Cardiac fibroblast (primary cell): ENCODE measurements around the gene RAB3B.
A peak's percentile ranks its signal among the peaks of the same experiment; 100 is the strongest.
"Not testable (repeated sequence)": the region's sequence is repeated elsewhere in the genome, so short reads cannot be mapped to it uniquely, and the experiment has no call there.

Source experiments
- DNase-seq, 2 donors: peaks; one replicate each; pipeline versions ENCODE4 v3.0.0 to v3.0.0-alpha.2; 2010; ENCODE audit warnings: low read depth in 2 of 2
- H3K4me3 ChIP-seq, 2 donors: replicated peaks in 1 of 2; 1 replicate in 1 of 2; 2 replicates in 1 of 2; pipeline ENCODE4 v1.5.1; 2011; ENCODE audit warnings: low read depth in 2 of 2, low read length in 2 of 2, mild to moderate bottlenecking in 2 of 2, moderate library complexity in 1 of 2
- TF ChIP-seq, protein P1 (sequence below): IDR thresholded peaks from one replicate; pipeline ENCODE4 v1.5.1; 2011; ENCODE audit warnings: low read depth, mild to moderate bottlenecking, low read length, inconsistent platforms

RAB3B gene

DNA sequence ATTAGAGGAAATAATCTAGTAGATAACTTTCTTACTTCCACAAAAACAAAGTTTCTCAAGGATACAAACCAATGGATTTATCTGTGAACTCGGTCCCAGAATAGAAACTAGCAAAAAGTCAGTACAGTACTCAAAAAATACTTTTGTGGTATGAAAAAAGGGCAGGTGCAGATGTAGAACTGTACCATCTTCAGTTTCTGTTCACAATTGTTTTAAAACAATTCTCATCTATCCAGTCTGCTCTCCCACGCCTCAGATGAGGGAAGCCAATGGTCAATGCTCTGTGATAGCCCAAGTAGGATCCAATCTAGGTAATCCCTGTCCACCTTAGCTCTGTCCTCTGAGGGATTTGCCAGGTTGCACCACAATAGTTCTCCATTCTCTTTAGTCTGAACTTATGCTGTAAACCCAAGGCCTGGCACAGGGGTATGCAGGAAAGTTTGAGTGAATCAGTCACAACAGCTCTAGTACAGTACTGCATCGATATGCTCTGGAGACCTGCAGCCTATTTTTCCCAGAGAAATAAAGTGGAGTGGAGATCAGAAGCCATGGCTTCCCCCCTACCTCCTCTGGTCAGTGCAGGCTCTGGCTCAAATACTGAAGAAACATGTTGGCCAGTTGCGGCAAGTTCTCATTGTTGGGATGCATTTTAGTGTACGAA is 41.8 kb upstream of the RAB3B start:
- DNase-seq, result no peak
- H3K4me3 ChIP-seq, result peak overlapping the region; percentile 67 to 95
- TF ChIP-seq, protein P1, sequence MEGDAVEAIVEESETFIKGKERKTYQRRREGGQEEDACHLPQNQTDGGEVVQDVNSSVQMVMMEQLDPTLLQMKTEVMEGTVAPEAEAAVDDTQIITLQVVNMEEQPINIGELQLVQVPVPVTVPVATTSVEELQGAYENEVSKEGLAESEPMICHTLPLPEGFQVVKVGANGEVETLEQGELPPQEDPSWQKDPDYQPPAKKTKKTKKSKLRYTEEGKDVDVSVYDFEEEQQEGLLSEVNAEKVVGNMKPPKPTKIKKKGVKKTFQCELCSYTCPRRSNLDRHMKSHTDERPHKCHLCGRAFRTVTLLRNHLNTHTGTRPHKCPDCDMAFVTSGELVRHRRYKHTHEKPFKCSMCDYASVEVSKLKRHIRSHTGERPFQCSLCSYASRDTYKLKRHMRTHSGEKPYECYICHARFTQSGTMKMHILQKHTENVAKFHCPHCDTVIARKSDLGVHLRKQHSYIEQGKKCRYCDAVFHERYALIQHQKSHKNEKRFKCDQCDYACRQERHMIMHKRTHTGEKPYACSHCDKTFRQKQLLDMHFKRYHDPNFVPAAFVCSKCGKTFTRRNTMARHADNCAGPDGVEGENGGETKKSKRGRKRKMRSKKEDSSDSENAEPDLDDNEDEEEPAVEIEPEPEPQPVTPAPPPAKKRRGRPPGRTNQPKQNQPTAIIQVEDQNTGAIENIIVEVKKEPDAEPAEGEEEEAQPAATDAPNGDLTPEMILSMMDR, result no peak

DNA sequence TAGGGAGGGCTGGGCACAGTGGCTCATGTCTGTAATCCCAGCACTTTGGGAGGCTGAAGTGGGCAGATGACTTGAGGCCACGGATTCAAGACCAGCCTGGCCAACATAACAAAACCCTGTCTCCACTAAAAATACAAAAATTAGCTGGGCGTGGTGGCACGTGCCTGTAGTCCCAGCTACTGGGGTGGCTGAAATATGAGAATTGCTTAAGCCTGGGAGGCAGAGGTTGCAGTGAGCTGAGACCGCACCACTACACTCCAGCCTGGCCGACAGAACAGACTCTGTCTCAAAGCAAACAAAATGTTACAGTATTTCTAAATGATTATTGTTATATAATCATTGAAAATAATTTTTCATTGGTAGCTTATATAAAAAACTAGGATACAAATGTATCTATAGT is 38.3 kb upstream of the RAB3B start:
- not testable (repeated sequence) for DNase-seq

DNA sequence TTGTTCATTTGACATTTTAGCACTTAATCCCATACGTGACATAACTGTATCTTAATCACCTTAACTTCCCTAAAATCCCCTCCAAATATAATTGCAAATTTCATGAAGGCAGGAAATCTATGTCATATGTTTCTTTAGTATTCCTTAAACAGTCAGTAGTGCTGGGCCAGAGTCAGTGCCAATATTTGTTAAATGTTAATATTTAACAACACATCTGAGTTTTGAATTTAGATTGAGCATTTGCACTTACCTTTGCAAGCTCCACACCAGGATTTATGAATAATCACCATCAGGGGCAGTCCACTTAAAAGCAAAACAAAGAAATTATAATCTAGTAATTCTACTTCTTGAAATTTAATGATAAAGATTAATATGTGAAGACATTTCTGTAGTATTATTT is 37.8 kb upstream of the RAB3B start:
- TF ChIP-seq, protein P1, result no peak
- DNase-seq, result no peak

More for the DNA sequence above, 38.3 kb upstream of the RAB3B start:
- not testable (repeated sequence) for H3K4me3 ChIP-seq

DNA sequence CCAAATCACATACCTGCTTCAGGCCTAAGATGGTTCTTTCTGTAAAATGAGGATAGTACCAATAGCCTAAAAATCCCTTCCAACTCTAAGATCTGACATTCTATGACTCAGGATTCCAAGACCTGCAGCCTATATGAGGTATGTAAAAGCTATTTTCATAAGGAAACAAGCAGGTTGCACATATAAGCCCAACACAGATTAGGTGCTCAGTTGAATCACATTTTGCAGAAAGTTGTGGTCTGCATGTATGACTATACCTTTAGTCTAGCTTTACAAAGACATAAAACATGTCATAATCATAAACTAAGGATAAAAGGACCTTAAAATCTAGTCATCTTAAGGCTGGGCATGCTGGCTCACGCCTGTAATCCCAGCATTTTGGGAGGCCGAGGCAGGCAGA is 35.8 kb upstream of the RAB3B start:
- no peak for DNase-seq
- H3K4me3 ChIP-seq, result no peak overlapping the region
- TF ChIP-seq, protein P1, result no peak

More for the DNA sequence above, 37.8 kb upstream of the RAB3B start:
- no peak overlapping the region for H3K4me3 ChIP-seq

DNA sequence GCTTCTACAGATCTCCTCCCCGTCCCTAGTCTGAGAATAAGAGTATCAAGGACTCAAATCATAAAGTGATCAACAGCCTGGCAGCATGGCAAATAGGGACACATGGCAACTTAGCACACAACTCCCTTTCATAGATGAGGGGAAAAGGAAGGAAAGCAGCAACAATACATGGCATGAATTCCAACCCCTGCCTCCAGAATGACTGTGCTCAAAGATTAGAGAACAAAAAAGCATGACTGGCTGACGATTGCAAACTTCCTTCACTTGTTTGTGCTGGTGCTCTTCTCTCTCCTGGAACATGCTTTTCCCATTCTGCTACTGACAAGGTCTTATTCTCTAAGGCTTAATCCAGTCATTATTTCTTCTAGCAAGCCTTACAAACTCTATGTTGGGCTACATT is 31.6 kb upstream of the RAB3B start:
- TF ChIP-seq, protein P1, result no peak
- peak in 1 of 2 donors; percentile 43 for DNase-seq
- no peak overlapping the region for H3K4me3 ChIP-seq

DNA sequence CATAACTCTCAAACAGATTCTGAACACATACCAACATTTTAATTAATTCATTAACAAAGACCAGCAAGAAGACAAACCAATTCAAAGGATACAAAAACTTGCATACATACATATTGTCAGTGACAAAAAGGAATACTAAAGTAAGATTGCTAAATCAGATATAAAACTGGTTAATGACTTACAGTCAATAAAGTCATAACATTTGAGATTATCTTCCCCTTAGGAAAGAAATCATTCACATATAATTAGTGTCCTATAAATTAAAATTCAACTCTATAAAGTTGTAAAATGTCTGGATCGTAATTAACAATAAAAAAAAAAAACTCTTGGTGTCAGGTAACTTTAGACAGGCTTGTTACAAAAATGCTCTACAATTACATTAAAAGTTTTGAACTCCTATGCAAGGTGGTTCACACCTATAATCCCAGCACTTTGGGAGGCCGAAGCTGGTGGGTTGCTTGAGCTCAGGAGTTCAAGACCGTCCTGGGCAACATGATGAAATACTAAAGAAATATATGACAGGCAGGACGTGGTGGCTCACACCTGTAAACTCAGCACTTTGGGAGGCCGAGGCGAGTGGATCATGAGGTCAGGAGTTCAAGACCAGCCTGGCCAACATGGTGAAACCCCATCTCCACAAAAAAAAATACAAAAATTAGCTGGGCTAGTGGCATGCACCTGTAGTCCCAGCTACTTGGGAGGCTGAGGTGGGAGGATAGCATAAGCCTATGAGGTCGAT is 17.7 kb upstream of the RAB3B start:
- TF ChIP-seq, protein P1, result no peak
- no peak for DNase-seq
- no peak overlapping the region for H3K4me3 ChIP-seq

DNA sequence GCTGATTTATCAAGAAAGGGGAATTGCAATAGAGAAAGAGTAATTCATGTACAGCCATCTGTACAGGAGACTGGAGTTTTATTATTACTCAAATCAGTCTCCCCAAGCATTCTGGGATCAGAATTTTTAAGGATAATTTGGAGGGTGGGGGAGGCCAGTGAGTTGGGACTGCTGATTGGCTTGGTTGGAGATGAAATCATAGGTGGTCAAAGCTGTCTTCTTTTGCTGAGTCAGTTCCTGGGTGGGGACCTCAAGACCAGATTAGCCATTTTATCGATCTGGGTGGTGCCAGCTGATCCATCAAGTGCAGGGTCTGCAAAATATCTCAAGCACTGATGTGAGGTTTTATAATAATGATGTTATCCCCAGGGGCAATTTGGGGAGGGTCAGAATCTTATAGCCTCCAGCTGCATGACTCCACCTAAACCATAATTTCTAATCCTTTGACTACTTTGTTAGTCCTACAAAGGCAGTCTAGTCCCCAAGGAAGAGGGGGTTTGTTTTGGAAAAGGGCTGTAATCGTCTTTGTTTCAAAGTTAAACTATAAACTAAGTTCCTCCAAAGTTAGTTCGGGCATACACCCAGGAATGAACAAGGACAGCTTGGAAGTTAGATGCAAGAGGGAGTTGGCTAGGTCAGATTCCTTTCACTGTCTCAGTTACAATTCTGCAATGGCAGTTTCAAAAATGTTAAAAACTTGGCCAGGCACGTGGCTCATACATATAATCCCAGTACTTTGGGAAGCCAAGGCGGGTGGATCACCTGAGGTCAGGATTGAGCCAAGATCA is 16.9 kb upstream of the RAB3B start:
- TF ChIP-seq, protein P1, result no peak
- no peak overlapping the region for H3K4me3 ChIP-seq
- DNase-seq, result no peak

DNA sequence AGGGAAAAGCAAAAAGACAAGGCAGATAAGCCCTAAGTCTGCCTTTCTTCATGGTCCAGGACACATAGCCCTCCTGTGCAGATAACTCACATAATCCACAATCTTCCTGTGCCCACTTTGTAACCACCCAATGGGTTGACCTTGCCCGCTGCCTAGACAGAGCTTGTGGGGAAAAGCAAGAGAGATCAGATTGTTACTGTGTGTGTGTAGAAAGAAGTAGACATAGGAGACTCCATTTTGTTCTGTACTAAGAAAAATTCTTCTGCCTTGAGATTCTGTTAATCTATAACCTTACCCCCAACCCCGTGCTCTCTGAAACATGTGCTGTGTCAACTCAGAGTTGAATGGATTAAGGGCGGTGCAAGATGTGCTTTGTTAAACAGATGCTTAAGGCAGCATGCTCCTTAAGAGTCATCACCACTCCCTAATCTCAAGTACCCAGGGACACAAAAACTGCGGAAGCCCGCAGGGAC is 15.6 kb upstream of the RAB3B start:
- not testable (repeated sequence) for H3K4me3 ChIP-seq, DNase-seq

DNA sequence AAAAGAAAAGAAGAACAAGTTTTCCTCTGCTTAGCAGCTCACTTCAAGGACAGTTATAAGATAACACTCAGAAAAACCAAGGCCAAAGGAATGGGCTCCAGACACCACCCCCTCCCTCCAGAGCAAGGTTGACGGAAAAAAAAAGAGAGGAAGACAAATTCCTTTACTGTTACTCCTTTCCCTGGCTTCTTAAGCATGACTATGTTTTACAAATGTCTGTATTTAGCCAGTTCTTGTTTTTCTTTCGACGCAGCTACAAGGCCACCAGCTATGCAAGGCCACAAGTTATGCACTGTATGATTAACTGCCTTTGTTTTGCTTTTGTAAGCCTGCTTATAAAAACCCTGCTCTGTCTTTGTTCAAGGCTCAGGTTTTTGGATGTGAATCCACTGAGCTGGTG is 15.0 kb upstream of the RAB3B start:
- H3K4me3 ChIP-seq, result not testable (repeated sequence)
- DNase-seq, result peak; percentile 51 to 88
